ENCODE results near the gene FNTB. TPM values are rescaled to one million over a fixed set of nuclear protein-coding genes. Genes with fewer than 3 reads are reported as not detected.
A peak's percentile ranks its signal among the peaks of the same experiment; 100 is the strongest.

FNTB gene
- total RNA-seq, 1 donor from 2014 or later: 19.9 TPM

DNA sequence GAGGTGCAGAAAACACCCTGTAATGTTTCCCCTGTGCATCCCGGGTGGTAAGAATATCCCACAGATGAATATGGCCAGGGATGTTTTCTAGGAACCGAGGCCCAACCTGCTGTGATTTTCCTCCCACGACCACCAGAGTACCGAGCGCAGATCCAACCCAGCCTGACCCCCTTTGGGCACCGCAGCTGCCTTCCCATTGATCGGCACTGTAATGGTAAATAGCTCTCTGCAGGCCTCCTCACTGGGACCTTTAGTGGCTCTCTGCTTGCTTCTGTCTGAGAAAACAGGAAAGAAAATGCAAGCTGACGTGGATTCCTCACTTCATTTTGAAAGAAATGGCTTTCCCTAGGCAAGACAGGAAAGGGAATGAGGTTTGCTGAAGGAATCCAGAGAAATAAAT, 12.1 kb upstream of the FNTB start:
- H3K9me3 ChIP-seq (ENCODE audit: insufficient read depth, low read depth, low read length): no peaks in the 10 kb centered on the region
- H3K4me2 ChIP-seq (ENCODE audit: low read length): no peak overlapping the region
- TF ChIP-seq EZH2 (IDR thresholded peaks at IDR 0.05; ENCODE audit: insufficient read depth, low read length): no peak
- no peak for TF ChIP-seq CTCF (IDR thresholded peaks at IDR 0.05; ENCODE audit: insufficient read depth, low read depth, low read length)
- peaks cover 16% of the 10 kb centered on the region for H3K4me1 Mint-ChIP-seq (ENCODE audit: low read depth, unreplicated experiment)
- no peak for FAIRE-seq
- H3K9me3 Mint-ChIP-seq (ENCODE audit: unreplicated experiment): no peaks in the 10 kb centered on the region
- no peaks in the 10 kb centered on the region for H3K36me3 Mint-ChIP-seq (ENCODE audit: low read depth, unreplicated experiment)
- H3K27me3 Mint-ChIP-seq (ENCODE audit: low read depth, unreplicated experiment): peaks cover 3% of the 10 kb centered on the region
- no peak overlapping the region for H3K4me3 ChIP-seq (ENCODE audit: insufficient read depth, low read depth, low read length)
- no peaks in the 10 kb centered on the region for H3K36me3 ChIP-seq (ENCODE audit: insufficient read depth, low read length)
- H4K20me1 ChIP-seq (ENCODE audit: insufficient read depth, low read length): peaks cover 20% of the 10 kb centered on the region
- peaks cover 7% of the 10 kb centered on the region for H3K27me3 ChIP-seq (ENCODE audit: insufficient read depth, low read length)
- H3K27ac Mint-ChIP-seq (ENCODE audit: unreplicated experiment): no peak overlapping the region
- no peak overlapping the region for H3K4me3 Mint-ChIP-seq (ENCODE audit: unreplicated experiment)
- H3K4me1 ChIP-seq (ENCODE audit: insufficient read depth, low read length): peaks cover 8% of the 10 kb centered on the region
- H3K79me2 ChIP-seq (ENCODE audit: insufficient read depth, low read length): peaks cover 4% of the 10 kb centered on the region
- H3K9ac ChIP-seq (ENCODE audit: low read length): no peak overlapping the region
- no peak overlapping the region for H3K27ac ChIP-seq (ENCODE audit: low read depth, low read length)
- no peak overlapping the region for H2AFZ ChIP-seq (ENCODE audit: low read depth, low read length)
- no peak for DNase-seq (ENCODE audit: low read depth)

DNA sequence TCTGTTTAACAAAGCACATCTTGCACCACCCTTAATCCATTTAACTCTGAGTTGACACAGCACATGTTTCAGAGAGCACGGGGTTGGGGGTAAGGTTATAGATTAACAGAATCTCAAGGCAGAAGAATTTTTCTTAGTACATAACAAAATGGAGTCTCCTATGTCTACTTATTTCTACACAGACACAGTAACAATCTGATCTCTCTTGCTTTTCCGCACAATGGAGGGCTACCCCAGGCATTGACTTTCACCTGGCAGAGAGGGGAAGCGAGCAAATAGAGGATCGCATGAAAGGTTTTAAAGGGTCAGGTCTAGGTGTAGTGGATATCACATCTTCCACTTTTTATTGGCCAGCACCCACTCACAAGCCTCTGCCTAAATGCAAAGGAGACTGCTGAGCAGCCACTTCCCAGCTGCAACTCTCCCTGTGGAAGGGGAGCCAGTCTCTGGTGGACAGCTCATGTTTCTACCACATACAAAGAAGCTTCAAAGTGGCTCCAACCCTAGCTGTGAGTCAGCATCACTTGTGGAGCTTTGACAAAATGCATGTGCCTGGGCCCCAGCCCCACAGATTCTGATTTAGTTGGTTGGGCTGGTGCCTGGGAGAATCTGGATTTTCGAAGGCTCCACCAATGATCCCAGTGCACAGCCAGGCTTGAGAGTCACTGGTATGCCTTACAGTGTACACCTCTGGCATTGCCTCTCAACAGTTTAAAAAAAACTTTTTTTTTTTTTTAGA, 7.2 kb upstream of the FNTB start:
- Histone ChIP-seq H3K27ac (ENCODE audit: low read depth, low read length) (no peak overlapping the region), H3K4me1 (ENCODE audit: insufficient read depth, low read length) (peaks cover 4% of the 10 kb centered on the region), H2AFZ (ENCODE audit: low read depth, low read length) (no peak overlapping the region), H3K9ac (ENCODE audit: low read length) (no peak overlapping the region), H3K27me3 (ENCODE audit: insufficient read depth, low read length) (peaks cover 7% of the 10 kb centered on the region), H3K79me2 (ENCODE audit: insufficient read depth, low read length) (no peaks in the 10 kb centered on the region), H3K9me3 (ENCODE audit: insufficient read depth, low read depth, low read length) (no peaks in the 10 kb centered on the region), H3K4me3 (ENCODE audit: insufficient read depth, low read depth, low read length) (no peak overlapping the region), H3K36me3 (ENCODE audit: insufficient read depth, low read length) (no peaks in the 10 kb centered on the region), H3K4me2 (ENCODE audit: low read length) (no peak overlapping the region), H4K20me1 (ENCODE audit: insufficient read depth, low read length) (no peaks in the 10 kb centered on the region)
- FAIRE-seq: no peak
- Mint-ChIP-seq H3K4me1 (ENCODE audit: low read depth, unreplicated experiment) (peaks cover 5% of the 10 kb centered on the region), H3K4me3 (ENCODE audit: unreplicated experiment) (no peak overlapping the region), H3K36me3 (ENCODE audit: low read depth, unreplicated experiment) (no peaks in the 10 kb centered on the region), H3K9me3 (ENCODE audit: unreplicated experiment) (no peaks in the 10 kb centered on the region), H3K27ac (ENCODE audit: unreplicated experiment) (peak overlapping the region; percentile 72), H3K27me3 (ENCODE audit: low read depth, unreplicated experiment) (peaks cover 3% of the 10 kb centered on the region)
- no peak for TF ChIP-seq EZH2 (IDR thresholded peaks at IDR 0.05; ENCODE audit: insufficient read depth, low read length)
- no peak for TF ChIP-seq CTCF (IDR thresholded peaks at IDR 0.05; ENCODE audit: insufficient read depth, low read depth, low read length)
- peak; percentile 52 for DNase-seq (ENCODE audit: low read depth)

All from astrocyte (in vitro differentiated cells and primary cell).